HuH-7 (cell line): ENCODE results near the gene PIK3R6.

Source experiments
- DNase-seq: peaks from one replicate; pipeline ENCODE4 v3.0.0; 2011; ENCODE audit warnings: low spot score

The PIK3R6 gene, protein sequence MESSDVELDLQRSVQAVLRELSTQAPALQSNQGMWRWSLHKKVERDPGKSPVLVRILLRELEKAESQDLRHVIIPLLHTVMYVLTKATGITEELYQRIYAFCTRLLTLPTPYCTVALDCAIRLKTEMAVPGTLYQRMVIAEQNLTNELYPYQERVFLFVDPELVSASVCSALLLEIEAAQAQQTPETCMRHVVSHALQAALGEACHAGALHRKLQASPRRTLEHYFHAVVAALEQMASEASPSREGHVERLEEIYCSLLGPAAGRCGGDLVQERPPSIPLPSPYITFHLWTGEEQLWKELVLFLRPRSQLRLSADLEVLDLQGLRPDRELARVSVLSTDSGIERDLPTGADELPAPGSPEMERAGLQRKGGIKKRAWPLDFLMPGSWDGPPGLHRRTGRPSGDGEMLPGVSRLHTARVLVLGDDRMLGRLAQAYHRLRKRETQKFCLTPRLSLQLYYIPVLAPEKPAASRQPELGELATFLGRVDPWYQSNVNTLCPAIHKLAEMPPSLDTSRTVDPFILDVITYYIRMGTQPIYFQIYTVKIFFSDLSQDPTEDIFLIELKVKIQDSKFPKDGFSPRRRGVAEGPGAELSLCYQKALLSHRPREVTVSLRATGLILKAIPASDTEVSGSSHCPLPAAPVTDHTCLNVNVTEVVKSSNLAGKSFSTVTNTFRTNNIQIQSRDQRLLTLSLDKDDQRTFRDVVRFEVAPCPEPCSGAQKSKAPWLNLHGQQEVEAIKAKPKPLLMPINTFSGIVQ

DNA sequence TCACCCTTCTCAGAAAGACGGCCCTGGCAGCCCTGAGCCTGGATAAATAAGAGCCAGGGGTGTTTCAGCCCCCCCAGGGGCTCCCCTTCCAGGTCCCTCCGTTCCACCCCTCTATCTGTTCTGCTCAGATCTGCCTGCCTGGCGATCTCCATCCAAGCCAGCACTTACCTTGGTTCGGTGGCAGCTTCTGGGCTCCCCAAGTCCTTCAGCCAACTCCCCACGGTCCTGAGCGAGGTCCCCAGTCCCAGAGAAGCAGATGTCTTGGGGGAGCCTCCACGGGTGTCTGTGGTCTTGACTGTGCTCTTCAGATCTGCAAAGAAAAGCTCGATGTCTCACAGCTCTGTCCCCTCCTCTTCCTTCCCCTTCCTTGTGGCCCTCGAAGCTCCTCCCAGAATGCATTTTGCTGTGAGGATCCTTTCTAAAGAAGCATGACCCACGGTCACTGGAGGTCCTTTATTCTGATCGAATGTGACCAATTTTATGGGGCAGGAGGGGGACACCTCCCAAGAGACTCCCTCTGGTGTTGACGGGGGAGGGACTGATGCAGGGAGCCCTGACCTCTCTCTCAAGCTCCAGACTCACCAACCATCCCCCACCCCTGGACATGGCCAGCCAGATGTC, at the start of gene PIK3R6:
Gene PIK3R6 (minus strand): TSS at position 314 of the 621 bp plus-strand sequence. CDS start 17,880 bp downstream, outside the sequence.
- no peak for DNase-seq

DNA sequence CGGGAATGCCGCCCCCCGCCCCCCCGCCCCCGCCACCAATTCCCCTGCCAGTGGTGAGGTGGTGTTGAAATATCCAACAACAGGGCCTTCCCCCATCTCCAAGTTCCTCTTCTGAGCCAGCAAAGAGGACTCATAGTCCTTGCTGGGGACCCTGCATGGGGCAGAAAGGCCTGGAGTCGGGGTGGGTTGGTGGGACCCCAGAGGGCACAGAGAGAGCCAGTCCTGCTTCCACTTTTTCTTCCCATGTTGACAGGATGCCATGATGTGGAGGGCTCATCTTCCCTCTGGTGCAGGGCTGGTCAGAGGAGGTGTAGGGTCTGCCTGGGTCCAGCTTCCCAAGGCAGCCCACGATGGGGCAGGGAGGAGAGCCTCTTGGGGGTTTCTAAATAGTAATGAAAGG, 49.0 kb upstream of the PIK3R6 start:
- DNase-seq, result no peak

DNA sequence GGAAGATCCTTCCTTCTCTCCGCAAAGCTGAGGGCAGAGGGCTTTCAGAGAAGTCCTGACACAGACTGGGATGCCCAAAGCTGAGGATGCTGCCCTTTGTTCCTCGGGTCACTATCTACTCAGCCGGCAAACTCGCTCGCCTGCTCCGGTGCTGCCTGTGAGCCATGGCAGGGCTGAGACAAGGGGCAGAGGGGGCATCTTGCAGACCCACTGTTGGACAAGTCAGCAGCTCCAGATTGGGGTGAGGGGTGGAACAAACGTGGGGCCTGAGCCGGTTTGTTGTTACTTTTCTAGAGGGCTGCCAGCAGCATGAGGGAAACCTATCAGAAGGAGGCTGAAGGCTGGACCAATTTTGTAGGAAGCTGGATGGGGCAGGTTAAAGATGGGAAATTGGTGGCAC, 47.1 kb upstream of the PIK3R6 start:
- no peak for DNase-seq

DNA sequence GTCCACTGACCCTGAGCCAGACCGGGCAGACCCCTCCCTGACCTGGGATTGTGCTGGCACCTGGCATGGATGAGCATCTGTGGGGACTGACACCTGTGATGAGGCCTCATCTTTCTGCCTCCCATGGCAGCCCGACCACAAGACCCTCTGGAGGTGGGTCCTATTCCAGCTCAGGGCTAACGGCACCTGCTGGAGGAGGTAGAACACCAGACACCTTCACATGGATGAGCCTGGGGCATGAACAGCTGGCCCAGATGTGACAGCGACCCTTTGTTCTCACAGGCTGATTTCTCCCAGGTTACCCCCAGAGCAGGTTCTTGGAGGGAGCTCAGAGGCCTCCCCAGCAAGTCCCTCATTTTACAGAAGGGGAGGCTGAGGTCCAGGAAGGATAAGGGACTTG, 46.4 kb upstream of the PIK3R6 start:
- no peak for DNase-seq

DNA sequence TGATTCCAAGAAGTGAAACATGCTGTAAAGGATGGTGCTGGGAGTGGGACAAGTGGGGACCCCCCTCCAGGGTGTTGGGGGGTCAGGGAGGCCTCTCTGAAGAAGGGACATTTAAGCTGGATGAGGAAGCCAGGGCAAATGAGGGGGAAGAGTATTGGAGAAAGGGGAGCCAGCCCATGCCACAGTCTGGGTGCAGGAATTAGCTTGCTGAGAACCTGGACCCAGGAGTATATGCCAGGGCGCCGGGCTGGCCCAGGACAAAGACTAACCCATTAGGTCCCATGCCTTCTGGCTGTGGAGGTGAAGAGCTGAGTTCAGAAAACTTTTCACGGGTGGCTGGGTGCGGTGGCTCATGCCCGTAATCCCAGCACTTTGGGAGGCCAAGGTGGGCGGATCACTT, 45.6 kb upstream of the PIK3R6 start:
- DNase-seq, result no peak

DNA sequence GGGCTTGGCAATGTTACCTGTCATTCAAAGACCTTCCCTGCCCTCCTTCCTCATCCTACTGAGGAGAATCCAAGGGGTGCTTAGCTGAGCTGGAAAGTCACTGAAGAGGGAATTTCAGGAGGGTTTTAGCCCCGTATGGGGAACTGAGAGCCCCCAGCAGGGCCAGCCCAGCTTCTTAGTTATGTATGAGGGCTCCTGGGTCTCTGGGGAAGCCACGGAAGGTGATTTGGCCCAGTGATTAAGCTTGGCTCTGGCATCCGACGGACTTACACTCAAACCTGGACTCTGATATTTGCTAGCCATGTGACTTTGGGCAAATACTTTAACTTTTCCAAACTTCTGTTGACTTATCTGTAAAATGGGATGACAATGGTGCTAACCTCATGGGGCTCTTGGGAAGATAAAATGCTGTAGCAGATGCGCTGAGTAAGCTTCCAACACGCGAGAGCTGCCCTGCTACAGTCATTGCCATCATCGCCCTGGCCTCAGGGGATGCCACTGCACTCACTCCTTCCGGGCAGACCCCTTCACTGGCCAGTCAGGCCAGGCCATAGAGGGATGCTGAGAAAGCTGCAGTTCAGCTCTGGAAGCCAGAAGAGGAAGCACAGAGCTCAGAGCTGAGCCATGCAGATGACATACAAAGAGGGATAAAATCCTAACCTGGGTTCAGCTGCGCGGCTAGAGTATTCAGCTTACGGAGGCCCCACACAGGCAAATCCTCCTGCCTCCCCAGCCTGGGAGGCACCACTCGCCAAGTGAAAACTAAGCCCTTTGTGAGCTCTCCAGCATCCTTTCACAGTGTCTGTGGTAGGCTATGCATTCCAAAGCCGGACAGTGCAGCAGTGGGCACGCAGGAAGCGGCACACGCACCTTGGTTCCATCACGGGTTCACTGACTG, 44.9 kb upstream of the PIK3R6 start:
- no peak for DNase-seq

DNA sequence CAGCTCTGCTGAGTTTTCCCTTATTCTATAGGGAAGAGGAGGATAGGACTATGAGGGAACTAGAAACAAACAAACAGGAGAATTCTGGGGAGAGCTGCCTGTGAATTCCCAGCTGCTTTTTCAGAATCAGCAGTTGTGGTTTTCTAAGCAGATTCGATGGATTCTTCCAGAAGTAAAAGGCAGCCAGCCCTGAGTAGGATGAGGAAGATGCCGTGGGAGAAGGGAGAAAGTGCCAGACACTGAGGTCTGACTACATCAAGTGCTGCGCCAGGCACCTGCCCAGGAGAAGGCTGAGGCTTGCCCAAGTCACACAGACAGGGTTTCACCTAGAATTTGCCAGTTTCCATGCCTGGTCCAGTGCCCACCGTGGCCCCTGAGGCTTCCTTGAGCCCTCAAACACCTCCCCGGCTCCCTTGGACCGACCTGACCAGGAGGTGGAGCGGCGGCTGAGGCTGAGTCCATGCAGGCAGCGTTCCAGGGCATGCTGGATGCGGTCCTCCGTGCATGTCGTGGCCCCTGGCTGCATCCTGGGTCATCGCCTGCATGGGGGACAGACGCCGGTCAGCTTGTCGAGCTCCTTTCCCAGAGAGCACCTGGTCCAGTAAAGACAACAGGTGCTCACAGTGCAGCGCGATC, 43.6 kb upstream of the PIK3R6 start:
- no peak for DNase-seq

DNA sequence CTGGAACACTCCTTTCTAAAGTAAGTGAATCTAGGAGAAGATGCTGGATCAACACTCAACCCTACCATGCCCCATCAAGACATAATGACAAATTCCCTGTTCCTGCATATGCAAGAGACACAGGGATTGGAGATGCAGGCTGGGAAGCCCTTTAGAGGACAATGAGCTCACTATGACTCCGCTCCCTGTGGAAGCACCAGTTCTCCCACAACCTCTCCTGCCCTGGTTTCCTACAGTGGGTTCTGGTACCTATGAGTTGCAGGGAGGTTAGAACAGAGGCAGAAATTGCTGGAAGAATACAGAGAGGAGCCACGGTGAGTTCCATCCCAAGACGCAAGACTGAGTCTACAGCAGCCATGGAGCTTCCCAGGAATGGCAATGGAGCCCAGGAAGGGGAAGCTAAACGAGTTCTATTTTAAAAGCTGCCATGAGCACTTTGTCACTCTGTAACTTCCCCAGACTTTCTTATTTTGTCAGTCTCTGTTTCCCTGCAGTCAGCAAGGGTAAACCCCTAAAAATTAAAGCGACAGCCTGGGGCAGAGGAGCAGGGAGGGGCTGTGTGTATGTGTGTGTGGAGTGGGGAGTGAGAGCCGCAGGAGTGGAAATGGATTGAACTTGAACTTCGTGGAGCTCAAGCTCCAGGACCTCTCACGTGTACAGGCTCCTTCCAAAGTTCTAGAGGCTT, 42.3 kb upstream of the PIK3R6 start:
- no peak for DNase-seq

DNA sequence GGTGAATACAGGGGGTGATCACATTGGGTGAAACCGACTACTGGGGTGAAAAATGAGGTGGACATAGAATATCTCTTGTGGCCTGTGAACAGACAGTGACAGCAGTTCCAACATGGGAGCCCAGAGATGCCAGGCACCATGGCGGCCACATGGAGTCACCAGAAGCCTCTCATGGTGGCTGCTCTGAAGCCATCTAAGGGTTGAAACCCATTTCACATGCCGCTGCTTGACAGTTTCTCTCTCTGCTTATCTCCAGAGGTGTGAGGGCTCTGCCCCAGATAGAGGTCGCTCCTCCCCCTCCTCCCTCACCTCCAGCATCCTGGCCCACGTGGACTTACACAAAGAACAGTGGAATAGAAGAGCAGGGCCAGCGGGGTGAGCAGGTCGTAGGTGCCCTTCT, 37.9 kb upstream of the PIK3R6 start:
- no peak for DNase-seq

DNA sequence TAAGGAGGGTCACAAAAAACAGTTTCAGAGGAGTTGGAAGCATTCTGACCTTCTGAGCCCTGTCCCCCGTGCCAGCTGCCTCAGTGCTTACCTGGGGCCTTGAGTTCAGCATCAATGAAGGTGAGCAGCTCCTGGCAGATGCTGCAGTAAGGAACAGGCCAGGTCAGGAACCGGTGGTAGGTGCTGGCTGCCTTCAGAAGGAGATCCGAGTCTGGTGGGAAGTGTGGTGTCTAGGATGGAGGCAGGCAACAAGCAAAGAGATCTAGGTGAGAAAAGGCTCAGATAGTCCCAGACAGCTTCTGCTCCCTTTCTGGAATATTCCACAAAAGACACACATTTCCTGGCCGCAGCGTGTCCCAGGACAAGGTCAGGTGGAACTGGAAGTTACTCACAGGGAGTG, 37.2 kb upstream of the PIK3R6 start:
- DNase-seq, result no peak

DNA sequence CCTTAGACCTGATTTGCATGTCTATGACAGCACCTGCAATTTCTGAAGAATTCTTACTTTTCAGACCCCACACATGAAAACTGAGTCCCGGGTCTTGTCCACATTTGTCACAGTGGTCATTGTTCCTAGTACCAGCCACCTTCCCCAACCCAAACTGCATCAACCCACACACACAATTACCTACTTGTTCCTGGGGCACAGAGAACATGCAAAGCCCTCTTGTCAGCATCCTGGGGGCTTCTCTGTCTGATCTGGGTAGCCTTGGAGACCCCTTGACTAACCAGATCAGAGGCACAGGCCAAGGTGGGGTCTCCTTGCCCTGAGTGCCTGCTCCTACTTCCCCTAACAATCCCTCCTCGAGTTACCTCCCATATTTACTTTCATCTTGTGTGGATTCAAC, 36.7 kb upstream of the PIK3R6 start:
- no peak for DNase-seq

DNA sequence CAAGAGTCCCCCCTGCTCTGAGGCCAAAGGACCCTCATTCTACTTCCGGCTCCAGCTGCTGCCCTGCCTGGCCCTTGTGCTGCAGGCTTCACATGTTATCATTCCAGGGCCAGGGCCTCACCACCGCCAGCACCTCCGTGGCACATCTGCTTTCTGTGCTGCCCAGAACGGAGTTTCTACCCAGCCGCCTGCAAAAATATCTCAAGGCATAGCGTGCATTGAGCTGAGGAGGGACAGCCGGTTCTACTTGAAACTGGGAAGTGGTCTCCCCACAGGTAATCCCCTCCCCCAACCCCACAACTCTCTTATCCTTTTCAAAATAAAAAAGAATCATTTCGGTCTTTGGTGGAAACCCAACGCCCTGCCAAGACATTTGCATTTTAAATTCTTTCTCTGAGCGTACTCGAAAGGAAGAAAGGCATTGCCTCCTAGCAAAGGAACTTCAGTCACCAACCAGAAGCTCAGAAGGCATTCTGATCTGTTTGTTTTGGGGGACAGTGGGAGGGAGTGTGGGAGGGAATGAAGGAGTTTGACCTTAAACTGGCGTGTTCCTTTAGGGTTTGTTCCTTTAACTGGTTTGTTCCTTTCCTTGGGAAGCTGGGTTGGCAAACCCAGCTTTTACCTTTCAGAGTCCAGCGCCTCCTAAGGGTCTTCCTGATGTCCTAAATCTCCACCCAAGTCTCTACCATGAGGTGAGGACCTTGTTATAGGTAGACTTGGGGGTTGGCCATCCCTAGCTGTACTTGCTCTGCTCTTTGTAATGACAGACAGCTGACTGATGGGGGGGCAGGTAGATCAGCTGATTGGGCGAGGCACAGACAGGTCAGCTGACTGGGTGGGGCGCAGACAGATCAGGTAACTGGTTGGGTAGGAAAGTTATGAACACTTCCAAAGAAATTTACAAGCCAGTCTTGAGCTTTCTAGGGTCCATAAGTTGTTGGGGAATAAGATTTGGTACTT, 33.4 kb upstream of the PIK3R6 start:
- no peak for DNase-seq

DNA sequence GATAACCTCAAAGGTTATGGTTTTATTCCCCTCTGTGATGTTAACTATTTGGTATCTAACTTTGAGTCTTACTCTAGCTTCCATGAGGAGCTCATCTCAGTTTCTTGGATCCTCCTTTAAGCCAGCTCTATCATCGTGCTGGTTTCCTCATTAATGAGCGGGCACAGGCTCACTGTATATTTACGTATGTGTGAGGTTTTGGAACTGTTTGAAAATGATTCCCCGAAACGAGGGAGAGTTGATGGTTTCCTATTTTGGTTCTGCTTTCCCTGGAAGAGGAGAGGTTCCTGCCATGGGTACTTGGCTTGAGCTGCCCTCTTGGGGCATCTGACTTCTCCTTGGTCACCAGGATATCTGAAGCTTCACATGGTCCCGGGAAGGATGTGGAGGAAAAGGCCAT, 32.7 kb upstream of the PIK3R6 start:
- DNase-seq, result no peak

DNA sequence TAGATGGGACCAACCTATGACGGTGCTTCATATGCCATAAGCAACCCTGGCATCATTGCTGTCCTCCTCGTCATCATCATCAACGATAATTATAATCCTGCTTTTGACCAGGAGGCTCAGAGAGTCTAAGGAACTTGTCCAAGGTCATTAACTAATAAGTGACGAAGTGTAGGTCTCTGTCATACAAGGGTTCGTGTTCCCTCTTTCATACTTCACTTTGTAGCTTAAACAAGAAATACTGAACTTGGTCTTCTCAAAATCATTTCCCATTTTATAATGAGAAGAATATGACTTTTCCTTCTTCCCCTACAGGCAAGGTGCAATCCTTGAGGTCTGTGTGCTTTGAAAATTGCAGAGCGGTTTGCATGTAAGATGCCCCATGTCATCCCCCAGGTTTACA, 31.2 kb upstream of the PIK3R6 start:
- DNase-seq, result no peak

DNA sequence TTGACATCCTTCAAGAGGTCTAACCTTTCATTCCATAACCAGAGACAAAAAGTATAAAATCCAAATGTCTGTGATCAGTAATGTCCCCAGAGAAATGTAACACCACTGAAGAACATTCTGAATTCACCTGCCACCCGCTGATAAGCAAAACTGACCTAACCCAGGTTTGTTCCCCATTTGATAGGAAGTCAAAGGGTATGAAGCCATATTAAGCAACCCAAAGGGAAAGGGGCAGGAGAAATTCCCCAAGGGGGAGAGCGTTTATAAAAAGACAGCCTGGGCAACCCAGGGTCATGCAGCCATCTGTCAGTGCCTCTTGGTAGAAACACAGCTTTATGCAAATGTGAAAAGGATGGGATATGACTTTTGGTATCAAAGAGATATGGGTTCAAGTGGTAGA, 30.7 kb upstream of the PIK3R6 start:
- DNase-seq, result no peak

DNA sequence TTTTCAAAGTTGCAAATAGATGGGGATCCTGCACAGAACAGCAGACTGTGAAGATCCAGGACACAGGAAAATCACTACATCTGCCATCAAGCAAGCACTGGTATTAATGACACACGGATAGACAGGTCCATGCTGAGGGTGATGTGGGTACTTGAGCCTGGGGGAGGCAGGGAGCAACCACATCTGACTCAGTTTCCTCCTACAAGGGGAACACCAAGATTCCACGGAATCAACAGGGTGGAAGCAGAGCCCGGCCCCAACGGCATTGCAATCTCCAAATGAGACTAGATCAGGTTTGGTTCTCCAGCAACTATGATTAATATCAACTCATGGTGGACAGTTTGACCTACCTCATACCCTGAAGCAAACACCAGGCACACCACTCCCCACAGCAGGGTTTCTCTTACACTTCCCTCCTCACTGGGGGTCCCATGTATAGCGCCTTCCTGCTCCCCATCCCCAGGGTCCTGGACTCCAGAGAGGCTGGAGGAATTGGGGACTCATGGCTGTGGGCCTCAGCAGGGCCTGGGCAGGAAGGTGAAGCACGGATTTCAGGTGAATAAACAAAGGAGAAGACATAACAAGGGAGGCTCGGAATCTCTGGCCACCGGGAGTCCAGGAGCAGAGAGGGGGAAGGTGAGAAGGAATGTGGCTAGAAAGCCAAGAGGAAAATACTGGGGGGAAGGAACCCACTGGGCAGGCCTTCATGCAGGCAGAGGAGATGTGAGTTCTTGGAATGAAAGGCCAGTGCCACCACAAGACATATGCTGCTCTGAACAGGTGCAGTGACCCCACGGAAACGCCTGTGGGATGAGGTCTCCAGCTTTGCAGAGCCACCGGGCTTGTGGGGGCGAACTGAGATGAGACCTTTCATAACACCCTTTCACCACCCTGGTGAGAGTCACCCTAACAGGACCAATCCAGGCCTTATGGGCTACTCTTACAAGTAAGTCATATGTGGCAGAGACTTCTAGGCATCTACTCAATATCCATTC, 29.5 kb upstream of the PIK3R6 start:
- DNase-seq, result no peak

DNA sequence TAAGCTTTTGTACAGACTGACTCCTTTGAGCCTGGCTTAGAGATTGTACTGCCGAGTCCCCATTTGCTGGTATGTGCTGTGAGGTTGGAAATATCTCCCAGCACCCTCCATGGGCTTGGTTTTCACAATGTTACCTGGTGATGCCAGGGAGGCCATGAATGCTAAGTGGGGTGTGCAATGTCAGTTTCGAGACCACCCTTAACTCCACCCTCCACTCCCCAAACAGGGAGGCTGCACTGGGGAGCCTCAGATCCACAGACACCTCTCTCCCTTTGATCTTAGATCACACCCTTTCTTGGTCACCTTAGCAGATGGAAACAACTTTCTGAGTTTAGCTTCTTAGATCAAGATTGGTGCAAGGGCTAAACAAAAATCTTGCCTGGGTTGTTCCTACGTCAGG, 28.6 kb upstream of the PIK3R6 start:
- no peak for DNase-seq
